Measurements from ENCODE around the gene STRA6.

GRCh38 chr15:74194572-74195559 is 7.7 kb downstream of the STRA6 start:
- TF ChIP-seq POLR2A (IDR thresholded peaks at IDR 0.05; ENCODE audit: low read length): no peak
- no peak for TF ChIP-seq GATA1 (IDR thresholded peaks at IDR 0.05; ENCODE audit: low read depth, low read length)

Data from erythroblast (primary cell).